Adrenal gland (tissue), 12 donors: Measurements from ENCODE around the gene CCDC81. TPM values are rescaled to one million over a fixed set of nuclear protein-coding genes. Genes with fewer than 3 reads are reported as not detected.
"Not testable (repeated sequence)": the region's sequence is repeated elsewhere in the genome, so short reads cannot be mapped to it uniquely, and the experiment has no call there.

ENCODE experiments used
- DNase-seq, 7 donors: peaks; one replicate each; pipeline ENCODE4 v3.0.0-alpha.2; 2019 to 2020
- H3K27ac ChIP-seq, 5 donors: fragments of 200-600 bp; sonication (generic) in 4 of 5; 1 replicate in 3 of 5; 2 replicates in 2 of 5; pipeline versions ENCODE4 v1.5.1 to v1.8.0; 2016 to 2020; ENCODE audit warnings: mild to moderate bottlenecking in 1 of 5
- H3K27me3 ChIP-seq: fragments of 200-600 bp; 2 replicates; pipeline ENCODE4 v1.8.0; 2021
- H3K36me3 ChIP-seq, 2 donors: fragments of 200-600 bp; replicated peaks in 1 of 2; 1 replicate in 1 of 2; 2 replicates in 1 of 2; pipeline versions ENCODE4 v1.5.1 to v1.8.0; 2018 to 2022
- H3K4me1 ChIP-seq, 2 donors: fragments of 200-600 bp; replicated peaks in 1 of 2; 1 replicate in 1 of 2; 2 replicates in 1 of 2; pipeline versions ENCODE4 v1.5.1 to v1.8.0; 2018 to 2021
- H3K4me3 ChIP-seq, 4 donors: fragments of 200-600 bp; sonication (generic) in 3 of 4; one replicate each; pipeline ENCODE4 v1.5.1; 2016 to 2018
- H3K9me3 ChIP-seq, 3 donors: fragments of 200-600 bp; sonication (generic) in 1 of 3; replicated peaks in 1 of 3; 1 replicate in 2 of 3; 2 replicates in 1 of 3; pipeline versions ENCODE4 v1.5.1 to v1.8.0; 2016 to 2021
- POLR2A ChIP-seq, 2 donors: fragments of 450-650 bp; IDR thresholded peaks; one replicate each; pipeline ENCODE4 v1.6.1; 2017; ENCODE audit warnings: antibody characterized with exemption in 2 of 2, mild to moderate bottlenecking in 2 of 2, moderate library complexity in 1 of 2
- WGBS, 4 donors: extraction: QIAGEN DNeasy Blood & Tissue Kit in 2 of 4; methylation state at CpG; one replicate each; pipeline versions ENCODE4 v1.1.5 to v1.1.7; 2013 to 2017; 5-methylcytosine and 5-hydroxymethylcytosine counted together
- intact Hi-C, 2 donors: fragments of 100-400 bp; cut with DNase I; formaldehyde crosslinking; loops; one replicate each; pipeline versions ENCODE4 v1.14.1 to v1.15.0; 2022 to 2023
- polyA plus RNA-seq, 3 donors: library from polyadenylated mRNA; stranded (reverse); fragments of 200-250 nt in 2 of 3; fragments of 350-450 nt in 1 of 3; fragmentation: Illumina TruSeq in 1 of 3; extraction: RNeasy Lipid Tissue Mini Kit (QIAGEN cat#74804) in 1 of 3; gene quantifications; one replicate each; pipeline ENCODE4 v1.2.3, GENCODE V29; 2013 to 2014
- total RNA-seq, 9 donors: library from RNA; depleted of rRNA in 4 of 9; stranded (reverse); fragments of >200 nt in 4 of 9; fragments of 120-200 nt in 1 of 9; fragmentation: NEBNext Ultra II Directional in 1 of 9; extraction: Animal tissue kit (Norgen Biotek cat#: 25700) in 1 of 9; gene quantifications; one replicate each; pipeline versions ENCODE4 v1.1.0 to v1.2.4, GENCODE V29; 2013 to 2023
- TF ChIP-seq, protein P1 (sequence below), 6 experiments: fragments of 450-650 bp in 4 of 6; fragments of 200-600 bp in 2 of 6; sonication (generic) in 1 of 6; IDR thresholded peaks; 1 replicate in 5 of 6; 2 replicates in 1 of 6; pipeline versions ENCODE4 v1.5.1 to v1.8.0; 2016 to 2021; ENCODE audit warnings: antibody characterized with exemption in 6 of 6, mild to moderate bottlenecking in 2 of 6, moderate library complexity in 1 of 6
- donor health status: healthy with polysubstance abuse.
- donor health status: Bipolar disorder and iron deficiency.
- donor health status: DM: yes; HTN: yes; CAD: no.
- donor health status: DM: no; HTN: no; CAD: no.
- donor health status: DM: no; HTN: no; CAD: no.
- donor health status: DM: yes; HTN: yes; CAD: no.

Gene CCDC81
- total and polyA plus RNA-seq, 12 donors, result 0.18 to 3.0 (median 0.69) TPM; not detected in 2

DNA sequence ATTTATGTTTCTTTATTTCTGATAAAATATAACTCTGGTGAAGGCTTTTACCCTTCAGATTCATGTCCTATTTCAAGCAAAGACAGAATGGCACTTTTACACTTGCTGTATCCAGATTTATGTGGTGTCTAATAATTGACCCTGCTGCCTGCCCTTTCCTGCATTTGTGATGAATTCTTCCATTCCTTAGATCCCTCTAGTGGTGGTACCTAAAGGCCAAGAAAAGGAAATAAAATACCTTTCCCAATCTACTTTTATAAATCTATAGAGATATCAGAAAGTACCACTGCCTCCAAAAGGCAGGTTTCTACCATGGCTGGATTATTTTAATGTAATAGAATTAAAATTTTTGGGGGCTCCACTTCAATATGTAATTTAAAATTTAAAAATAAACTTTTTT is 34.2 kb downstream of the CCDC81 start:
- intact Hi-C loops, result no loop called here
- Histone ChIP-seq H3K27ac (no peak overlapping the region), H3K36me3 (no peaks in the 10 kb centered on the region)

GRCh38 chr11:86414032-86414431 is 39.3 kb downstream of the CCDC81 start:
- no peak for DNase-seq
- Histone ChIP-seq H3K36me3 (no peaks in the 10 kb centered on the region), H3K27ac (no peak overlapping the region), H3K4me3 (no peak overlapping the region), H3K27me3 (no peaks in the 10 kb centered on the region), H3K9me3 (no peaks in the 10 kb centered on the region), H3K4me1 (no peaks in the 10 kb centered on the region)
- intact Hi-C loops, result no loop called here
- 93 to 98% (median 98%) methylated on average over 2 of the region's 2 CpGs for WGBS, 4 donors
- TF ChIP-seq, protein P1, sequence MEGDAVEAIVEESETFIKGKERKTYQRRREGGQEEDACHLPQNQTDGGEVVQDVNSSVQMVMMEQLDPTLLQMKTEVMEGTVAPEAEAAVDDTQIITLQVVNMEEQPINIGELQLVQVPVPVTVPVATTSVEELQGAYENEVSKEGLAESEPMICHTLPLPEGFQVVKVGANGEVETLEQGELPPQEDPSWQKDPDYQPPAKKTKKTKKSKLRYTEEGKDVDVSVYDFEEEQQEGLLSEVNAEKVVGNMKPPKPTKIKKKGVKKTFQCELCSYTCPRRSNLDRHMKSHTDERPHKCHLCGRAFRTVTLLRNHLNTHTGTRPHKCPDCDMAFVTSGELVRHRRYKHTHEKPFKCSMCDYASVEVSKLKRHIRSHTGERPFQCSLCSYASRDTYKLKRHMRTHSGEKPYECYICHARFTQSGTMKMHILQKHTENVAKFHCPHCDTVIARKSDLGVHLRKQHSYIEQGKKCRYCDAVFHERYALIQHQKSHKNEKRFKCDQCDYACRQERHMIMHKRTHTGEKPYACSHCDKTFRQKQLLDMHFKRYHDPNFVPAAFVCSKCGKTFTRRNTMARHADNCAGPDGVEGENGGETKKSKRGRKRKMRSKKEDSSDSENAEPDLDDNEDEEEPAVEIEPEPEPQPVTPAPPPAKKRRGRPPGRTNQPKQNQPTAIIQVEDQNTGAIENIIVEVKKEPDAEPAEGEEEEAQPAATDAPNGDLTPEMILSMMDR (IDR thresholded peaks at IDR 0.05), result no peak
- no peak for TF ChIP-seq POLR2A (IDR thresholded peaks at IDR 0.05)

More for the DNA sequence above, 34.2 kb downstream of the CCDC81 start:
- Histone ChIP-seq H3K4me3 (no peak overlapping the region), H3K27me3 (no peaks in the 10 kb centered on the region), H3K9me3 (no peaks in the 10 kb centered on the region), H3K4me1 (no peaks in the 10 kb centered on the region)
- TF ChIP-seq POLR2A (IDR thresholded peaks at IDR 0.05), result no peak
- TF ChIP-seq, protein P1 (IDR thresholded peaks at IDR 0.05), result no peak
- no peak for DNase-seq

GRCh38 chr11:86415026-86415425 is 40.3 kb downstream of the CCDC81 start:
- Histone ChIP-seq H3K4me1 (no peaks in the 10 kb centered on the region), H3K4me3 (no peak overlapping the region), H3K36me3 (no peaks in the 10 kb centered on the region), H3K27ac (no peak overlapping the region), H3K9me3 (no peaks in the 10 kb centered on the region), H3K27me3 (no peaks in the 10 kb centered on the region)
- TF ChIP-seq, protein P1 (IDR thresholded peaks at IDR 0.05), result no peak
- no peak for TF ChIP-seq POLR2A (IDR thresholded peaks at IDR 0.05)
- WGBS, 4 donors, result 81 to 86% (median 83%) methylated on average over 4 of the region's 4 CpGs
- no peak for DNase-seq
- intact Hi-C loops, result no loop called here

GRCh38 chr11:86416494-86416893 is 41.8 kb downstream of the CCDC81 start:
- intact Hi-C loops, result no loop called here
- Histone ChIP-seq H3K27ac (no peak overlapping the region), H3K4me3 (no peak overlapping the region), H3K9me3 (no peaks in the 10 kb centered on the region), H3K36me3 (no peaks in the 10 kb centered on the region), H3K4me1 (no peaks in the 10 kb centered on the region), H3K27me3 (no peaks in the 10 kb centered on the region)
- WGBS, 4 donors, result 74 to 94% (median 87%) methylated on average over 1 of the region's 1 CpG
- no peak for DNase-seq
- TF ChIP-seq, protein P1 (IDR thresholded peaks at IDR 0.05), result no peak
- TF ChIP-seq POLR2A (IDR thresholded peaks at IDR 0.05), result no peak

DNA sequence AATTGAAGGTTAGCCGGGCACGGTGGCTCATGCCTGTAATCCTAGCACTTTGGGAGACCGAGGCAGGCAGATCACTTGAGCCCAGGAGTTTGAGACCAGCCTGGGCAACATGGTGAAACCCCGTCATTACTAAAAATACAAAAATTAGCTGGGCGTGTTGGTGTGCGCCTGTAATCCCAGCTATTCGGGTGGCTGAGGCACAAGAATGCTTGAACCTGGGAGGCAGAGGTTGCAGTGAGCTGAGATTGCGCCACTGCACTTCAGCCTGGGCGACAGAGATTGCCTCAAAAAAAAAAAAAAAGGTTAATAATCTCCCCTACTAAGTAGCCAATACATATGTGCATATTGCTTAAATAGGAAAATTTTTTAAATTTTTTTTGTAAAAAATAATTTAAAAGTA is 42.3 kb downstream of the CCDC81 start:
- DNase-seq, H3K27me3 ChIP-seq, intact Hi-C loops, H3K9me3 ChIP-seq, H3K4me3 ChIP-seq, H3K4me1 ChIP-seq, H3K36me3 ChIP-seq, H3K27ac ChIP-seq: not testable (repeated sequence)
- WGBS, 4 donors, result 84 to 93% (median 88%) methylated on average over 9 of the region's 9 CpGs
